Measurements from ENCODE around the gene IKZF4.
A peak's percentile ranks its signal among the peaks of the same experiment; 100 is the strongest.

Gene IKZF4

DNA sequence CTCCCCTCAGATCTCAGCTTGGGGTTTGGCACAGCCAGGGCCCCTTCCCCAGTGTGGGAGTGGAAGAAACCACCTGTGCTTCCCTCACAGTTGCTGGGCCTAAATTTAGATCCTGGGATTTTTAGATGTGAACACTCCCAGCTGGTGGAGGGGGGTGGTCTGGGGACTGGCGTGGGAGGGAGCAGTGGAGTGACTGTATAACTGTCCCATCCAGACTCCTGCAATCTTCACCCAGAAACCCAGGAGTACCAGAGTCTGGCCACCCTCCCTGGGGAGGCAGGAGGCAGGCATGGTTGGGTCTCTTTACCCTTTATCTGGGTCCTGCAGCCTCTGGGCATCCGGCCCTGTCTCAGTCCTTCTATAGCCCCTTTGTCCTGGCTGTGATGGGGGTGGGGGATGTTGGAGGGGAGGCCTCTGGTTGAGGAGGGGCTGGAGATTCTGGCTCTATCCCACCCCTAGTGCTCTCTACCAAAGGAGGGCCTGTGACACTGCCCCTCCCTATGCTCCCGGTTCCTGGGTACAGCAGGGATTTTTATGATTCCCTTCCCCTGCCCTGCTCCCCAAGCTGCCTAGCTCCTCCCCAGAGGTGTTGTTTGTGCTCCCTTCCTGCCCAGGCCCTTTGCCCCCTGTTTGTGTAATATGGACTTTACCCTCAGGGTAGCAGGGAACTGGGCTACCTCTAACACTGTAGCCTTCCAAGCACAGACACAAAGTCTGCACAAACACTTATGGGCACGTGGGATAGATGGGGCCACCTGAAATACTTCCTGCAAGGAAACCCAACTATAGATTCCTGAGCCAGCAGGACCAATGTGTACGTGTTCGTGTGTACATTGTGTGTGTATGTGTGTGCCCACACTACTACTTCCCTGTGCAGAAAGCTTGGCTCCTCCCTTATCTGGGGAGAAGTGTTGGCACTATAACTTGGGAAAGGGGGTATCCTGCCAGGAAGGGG lies 60.8 kb downstream of the IKZF4 start:
- no peaks in the 10 kb centered on the region for H3K36me3 Mint-ChIP-seq
- H3K27ac Mint-ChIP-seq, result no peak overlapping the region
- peaks cover 27% of the 10 kb centered on the region for H3K27me3 Mint-ChIP-seq
- H3K4me1 Mint-ChIP-seq, result peaks cover 17% of the 10 kb centered on the region
- ATAC-seq, result no peak
- no peaks in the 10 kb centered on the region for H3K9me3 Mint-ChIP-seq
- peak overlapping the region; percentile 36 for H3K4me3 Mint-ChIP-seq

DNA sequence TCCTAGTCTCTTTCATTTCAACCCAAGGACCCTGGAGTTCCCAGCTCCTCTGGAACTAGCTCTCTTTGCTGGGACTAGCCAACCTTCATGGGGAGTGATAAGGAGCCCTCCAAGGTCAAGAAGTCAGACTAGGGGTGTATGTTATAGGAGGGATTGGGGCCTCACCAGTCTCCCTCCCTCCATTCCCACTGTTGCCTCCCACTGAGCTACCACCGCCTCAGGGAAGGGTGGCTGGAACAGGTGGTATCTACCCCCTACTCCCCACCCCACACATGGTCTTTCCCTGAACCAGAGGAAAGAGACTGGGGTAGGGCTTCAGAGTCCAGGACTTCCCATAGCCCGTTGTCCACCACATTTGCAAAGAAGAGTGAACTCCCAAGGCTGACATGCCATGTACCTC lies 61.5 kb downstream of the IKZF4 start:
- peaks cover 17% of the 10 kb centered on the region for H3K4me1 Mint-ChIP-seq
- no peak overlapping the region for H3K27ac Mint-ChIP-seq
- peaks cover 27% of the 10 kb centered on the region for H3K27me3 Mint-ChIP-seq
- no peaks in the 10 kb centered on the region for H3K9me3 Mint-ChIP-seq
- no peak for ATAC-seq
- no peaks in the 10 kb centered on the region for H3K36me3 Mint-ChIP-seq
- H3K4me3 Mint-ChIP-seq, result no peak overlapping the region

DNA sequence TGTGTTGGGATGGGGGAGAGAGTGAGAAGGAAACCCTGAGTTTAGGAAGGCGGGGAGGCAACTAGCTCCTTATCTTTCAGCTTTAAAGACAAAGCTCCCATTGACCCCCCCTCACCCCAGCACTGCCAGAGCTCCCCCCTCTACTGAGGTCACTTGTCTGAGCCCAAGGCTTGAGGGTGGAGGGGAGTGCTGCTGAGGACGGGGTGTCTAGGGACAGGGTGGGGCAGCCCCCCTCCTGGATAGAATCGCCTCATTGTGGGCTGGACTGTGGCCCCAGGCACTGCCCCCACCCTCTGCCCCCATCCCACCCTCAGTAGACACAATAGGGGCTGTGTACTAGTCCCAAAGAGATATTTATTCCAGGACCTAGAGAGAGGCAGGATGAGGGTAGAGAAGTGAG lies 62.1 kb downstream of the IKZF4 start:
- no peaks in the 10 kb centered on the region for H3K36me3 Mint-ChIP-seq
- H3K9me3 Mint-ChIP-seq, result no peaks in the 10 kb centered on the region
- H3K27ac Mint-ChIP-seq, result no peak overlapping the region
- no peak overlapping the region for H3K4me3 Mint-ChIP-seq
- H3K27me3 Mint-ChIP-seq, result peaks cover 27% of the 10 kb centered on the region
- ATAC-seq, result no peak
- peaks cover 17% of the 10 kb centered on the region for H3K4me1 Mint-ChIP-seq

DNA sequence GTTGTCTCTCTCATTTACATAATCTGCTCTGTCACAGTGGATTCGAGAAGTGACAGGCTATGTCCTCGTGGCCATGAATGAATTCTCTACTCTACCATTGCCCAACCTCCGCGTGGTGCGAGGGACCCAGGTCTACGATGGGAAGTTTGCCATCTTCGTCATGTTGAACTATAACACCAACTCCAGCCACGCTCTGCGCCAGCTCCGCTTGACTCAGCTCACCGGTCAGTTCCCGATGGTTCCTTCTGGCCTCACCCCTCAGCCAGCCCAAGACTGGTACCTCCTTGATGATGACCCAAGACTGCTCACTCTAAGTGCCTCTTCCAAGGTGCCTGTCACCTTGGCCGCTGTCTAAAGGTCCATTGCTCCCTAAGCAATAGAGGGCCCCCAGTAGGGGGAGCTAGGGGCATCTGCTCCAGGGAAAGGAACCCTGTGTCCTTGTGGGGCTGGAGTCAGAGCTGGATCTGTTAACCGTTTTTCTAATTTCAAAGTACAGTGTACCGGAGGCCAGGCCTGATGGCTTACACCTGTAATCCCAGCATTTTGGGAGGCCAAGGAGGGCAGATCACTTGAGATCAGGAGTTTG lies 64.2 kb downstream of the IKZF4 start:
- H3K4me3 Mint-ChIP-seq, result no peak overlapping the region
- H3K4me1 Mint-ChIP-seq, result peaks cover 3% of the 10 kb centered on the region
- H3K27ac Mint-ChIP-seq, result no peak overlapping the region
- no peaks in the 10 kb centered on the region for H3K9me3 Mint-ChIP-seq
- peaks cover 22% of the 10 kb centered on the region for H3K27me3 Mint-ChIP-seq
- ATAC-seq, result no peak
- H3K36me3 Mint-ChIP-seq, result no peaks in the 10 kb centered on the region

DNA sequence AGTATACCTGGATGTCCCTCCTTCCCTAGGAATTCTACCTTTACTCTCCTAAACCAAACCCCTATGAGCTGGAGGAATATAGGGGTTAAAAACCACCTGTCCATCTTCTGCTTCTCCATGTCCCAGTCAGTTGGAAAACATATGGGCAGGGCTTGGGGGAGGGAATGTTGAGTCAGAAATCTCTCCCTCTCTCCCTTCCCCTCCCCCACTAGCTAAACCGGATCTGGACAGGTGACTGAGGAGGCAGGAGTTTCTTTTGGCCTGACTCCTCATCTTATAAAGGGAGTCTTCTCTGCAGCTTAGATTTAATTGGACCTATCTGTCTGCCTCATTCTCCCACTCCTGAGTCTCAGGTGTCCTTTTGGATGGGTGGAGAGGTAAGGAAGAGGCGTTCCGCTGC lies 65.3 kb downstream of the IKZF4 start:
- no peaks in the 10 kb centered on the region for H3K36me3 Mint-ChIP-seq
- no peak overlapping the region for H3K27ac Mint-ChIP-seq
- H3K4me1 Mint-ChIP-seq, result no peaks in the 10 kb centered on the region
- no peaks in the 10 kb centered on the region for H3K9me3 Mint-ChIP-seq
- peaks cover 20% of the 10 kb centered on the region for H3K27me3 Mint-ChIP-seq
- H3K4me3 Mint-ChIP-seq, result no peak overlapping the region
- ATAC-seq, result no peak

DNA sequence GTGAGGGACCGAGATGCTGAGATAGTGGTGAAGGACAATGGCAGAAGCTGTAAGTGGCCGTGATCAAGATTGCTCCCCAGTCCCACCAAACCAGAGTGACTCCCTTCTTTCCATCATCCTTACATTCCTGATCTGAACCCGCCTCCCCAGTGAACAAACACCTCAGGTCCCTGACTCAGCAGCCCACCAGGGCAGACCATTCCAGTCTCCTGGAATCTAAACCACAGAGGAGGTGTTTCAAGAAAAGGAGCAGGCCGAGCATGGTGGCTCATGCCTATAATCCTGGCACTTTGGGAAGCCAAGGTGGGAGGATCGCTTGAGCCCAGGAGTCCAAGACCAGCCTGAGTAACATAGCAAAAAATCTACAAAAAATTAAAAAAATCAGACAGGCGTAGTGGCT lies 65.8 kb downstream of the IKZF4 start:
- Mint-ChIP-seq H3K9me3 (no peaks in the 10 kb centered on the region), H3K27ac (no peak overlapping the region), H3K4me3 (no peak overlapping the region), H3K36me3 (no peaks in the 10 kb centered on the region), H3K4me1 (no peaks in the 10 kb centered on the region), H3K27me3 (peaks cover 15% of the 10 kb centered on the region)
- ATAC-seq, result no peak

DNA sequence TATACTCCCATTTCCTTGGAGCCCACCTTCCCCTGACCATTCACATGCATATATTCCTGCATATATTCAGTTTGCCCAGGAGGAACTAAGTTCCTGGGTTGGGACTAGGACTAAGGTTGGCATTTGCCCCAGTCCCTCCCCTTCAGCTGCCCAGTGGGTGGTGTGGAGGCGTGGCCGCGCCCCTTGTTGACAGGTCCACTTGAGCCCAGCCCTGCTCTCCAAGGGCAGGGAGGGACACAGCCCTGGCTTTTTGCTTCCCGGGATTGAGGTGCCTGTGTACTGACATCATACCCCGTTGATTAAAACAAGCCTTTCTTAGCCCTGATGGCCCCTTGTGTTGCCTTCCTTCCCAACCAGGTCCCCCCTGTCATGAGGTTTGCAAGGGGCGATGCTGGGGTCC lies 66.4 kb downstream of the IKZF4 start:
- no peaks in the 10 kb centered on the region for H3K4me1 Mint-ChIP-seq
- no peak for ATAC-seq
- H3K4me3 Mint-ChIP-seq, result no peak overlapping the region
- no peak overlapping the region for H3K27ac Mint-ChIP-seq
- no peaks in the 10 kb centered on the region for H3K36me3 Mint-ChIP-seq
- H3K27me3 Mint-ChIP-seq, result peaks cover 9% of the 10 kb centered on the region
- H3K9me3 Mint-ChIP-seq, result no peaks in the 10 kb centered on the region
